Inflammatory macrophage treated with lipopolysaccharide for 4 hours (primary cell): ENCODE measurements around the gene TP53I11.
A peak's percentile ranks its signal among the peaks of the same experiment; 100 is the strongest.

Experiments used
- DNase-seq: peaks from one replicate; pipeline ENCODE4 v3.0.0-alpha.2; 2020

TP53I11 gene

DNA sequence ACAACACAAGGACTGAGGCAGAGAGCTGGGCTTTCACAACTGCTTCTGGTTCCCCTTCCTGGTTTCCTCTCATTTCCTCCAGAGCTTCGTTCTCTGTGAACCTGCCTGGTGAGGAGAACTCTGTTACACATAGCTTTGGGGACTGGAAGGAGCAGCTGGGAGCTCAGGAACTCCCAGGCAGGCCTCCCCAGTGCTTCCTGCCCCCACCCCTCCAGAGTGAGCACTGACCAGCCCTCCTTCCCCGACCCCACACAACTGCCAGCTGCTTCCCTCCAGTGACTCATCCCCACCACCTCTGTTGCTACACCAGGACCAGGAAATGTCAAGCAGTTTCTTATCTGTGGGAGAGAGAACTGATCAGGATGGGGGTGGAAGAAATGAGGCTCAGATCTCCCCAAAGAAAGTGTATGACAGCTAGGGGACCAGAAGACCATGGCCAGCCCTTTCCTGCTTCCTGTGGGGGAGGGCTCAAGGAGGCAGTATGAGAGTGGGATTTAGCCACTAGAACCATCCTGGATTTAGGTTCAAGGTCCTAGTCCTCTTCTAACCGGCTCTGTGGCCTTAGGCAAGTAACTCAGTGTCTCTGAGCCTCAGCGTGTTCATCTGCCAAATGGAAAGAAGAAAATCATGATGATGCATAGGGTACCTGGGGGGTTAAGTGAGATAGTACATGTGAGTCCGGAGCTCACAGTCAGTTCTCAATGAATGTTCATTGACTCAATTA is 4.5 kb upstream of the TP53I11 start:
- DNase-seq: peak; percentile 85

GRCh38 chr11:44954051-44954906 is 3.6 kb upstream of the TP53I11 start:
- no peak for DNase-seq

DNA sequence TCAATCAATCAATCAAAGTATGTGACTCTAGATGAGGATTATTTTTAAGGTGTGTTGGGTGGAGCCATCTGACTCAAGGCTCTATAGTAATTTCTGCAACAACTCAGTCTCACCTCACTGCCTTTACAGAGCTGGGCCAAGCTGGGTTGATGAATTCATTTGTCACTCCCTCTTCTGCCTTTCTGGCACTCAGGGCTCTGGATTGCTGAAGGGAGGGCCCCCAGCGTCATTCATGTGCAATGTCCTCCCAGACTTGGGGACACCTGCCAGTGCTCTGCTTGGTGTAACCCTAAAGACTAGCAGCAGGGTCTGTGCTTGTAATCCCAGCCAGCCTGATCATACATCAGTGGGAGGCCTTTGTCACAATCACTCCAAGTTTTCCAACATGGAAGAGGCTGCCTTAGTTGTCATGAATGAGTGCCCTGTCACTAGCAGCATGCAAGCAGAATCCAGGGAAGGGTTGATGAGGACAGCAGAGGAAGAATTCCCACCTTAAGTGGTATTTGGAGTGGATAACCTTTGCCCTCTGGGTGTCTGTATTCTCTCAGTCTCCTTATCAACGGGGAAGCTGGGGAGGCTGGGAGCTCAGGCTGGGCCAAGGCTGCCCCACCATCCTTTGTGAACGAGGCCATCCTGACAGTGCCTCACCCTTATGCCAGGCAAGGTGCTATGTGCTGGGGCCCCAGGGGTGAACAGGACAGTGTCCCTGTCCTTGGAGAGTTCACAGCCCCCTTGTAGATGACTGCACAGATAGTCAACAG is 2.0 kb upstream of the TP53I11 start:
- no peak for DNase-seq

DNA sequence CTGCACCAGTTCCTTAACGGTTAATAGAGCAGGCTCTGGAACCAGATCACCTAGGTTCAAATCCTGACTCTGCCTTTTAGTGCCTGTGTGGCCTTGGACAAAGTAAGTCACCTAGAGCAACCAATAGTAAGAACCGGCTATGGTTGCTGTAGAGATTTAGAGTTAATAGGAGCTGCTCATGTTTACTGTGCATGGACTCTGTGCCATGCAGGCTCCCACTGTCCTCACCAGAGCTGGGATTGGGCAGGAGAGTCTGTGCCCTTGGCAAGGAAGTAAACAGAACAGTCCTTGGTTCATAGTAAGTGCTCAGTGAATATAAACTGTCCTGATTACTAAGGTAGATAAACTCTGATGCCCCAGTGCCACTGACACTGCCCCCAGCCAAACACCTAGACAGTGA is 1.4 kb upstream of the TP53I11 start:
- DNase-seq: no peak

DNA sequence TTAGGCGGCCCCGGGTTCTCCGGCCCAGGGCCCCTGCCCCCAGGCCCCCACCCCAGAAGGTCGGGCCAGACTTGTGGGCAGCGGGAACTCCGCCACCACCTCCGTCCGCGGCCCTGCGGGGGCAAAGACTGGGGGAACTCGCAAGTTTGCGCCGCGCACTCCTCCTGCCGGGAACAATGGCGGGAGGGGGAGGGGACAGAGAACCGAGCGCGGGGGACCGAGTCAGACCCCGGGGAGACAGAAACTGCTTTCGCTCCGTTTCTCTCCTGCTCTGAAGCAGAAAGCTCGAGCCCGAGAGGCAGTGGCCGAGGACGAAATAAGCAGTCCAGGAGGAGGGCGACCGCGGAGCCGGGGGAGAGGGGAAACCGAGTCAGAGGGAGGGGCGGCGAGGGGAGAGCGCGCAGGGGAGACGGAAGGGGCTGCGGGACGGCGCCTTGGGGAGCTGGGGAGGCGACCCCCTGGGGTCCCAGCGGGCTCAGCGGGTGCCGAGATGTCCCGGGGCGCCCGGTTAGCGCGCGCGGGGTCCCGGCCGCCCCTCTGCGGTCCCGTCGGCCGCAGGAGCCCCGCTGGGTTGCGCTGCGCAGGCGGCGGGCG is 555 bp downstream of the TP53I11 start:
- peak; percentile 25 for DNase-seq

DNA sequence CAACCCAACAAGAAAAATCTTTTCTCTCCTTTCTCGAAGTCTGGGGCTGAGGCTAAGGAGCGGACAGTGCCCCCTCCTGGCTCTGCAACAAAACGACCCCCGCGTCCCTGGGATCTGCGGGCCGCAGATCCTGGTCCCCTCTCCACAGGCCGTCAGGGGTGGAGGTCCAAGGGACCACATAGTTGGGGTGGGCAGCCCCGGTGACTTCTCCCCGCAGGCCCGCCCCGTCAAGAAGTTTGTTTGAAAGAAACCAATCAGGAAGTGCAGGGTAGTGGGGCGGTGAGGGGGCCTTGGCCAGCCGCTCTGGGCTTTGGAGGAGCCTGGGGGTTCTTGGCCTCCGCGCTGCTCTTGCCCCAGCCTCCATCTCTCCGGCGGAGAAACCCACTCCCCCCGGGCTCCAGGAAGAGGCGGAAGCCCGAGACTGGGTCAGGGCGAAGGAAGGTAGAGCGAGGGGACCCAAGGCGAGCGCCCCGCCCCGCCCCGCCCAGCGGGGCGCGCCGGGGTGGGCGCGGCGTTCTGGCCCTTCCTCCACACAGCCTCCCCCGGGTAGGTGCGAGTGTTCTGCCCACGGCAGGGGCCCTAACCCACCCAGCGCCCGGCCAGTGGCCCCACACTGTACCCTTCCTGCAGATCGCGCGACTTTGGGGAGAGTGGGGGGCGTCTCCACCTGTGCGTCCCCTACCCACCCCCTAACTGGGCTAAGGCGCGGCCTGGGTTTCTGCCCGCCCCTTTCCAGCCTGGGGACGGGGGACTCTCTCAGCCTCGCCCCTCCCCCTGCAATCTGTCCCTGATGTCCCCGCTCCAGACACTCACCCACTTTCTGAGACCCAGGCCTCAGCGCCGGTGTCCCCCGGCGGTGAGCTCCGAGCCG is 1.3 kb downstream of the TP53I11 start:
- DNase-seq: peak; percentile 39

DNA sequence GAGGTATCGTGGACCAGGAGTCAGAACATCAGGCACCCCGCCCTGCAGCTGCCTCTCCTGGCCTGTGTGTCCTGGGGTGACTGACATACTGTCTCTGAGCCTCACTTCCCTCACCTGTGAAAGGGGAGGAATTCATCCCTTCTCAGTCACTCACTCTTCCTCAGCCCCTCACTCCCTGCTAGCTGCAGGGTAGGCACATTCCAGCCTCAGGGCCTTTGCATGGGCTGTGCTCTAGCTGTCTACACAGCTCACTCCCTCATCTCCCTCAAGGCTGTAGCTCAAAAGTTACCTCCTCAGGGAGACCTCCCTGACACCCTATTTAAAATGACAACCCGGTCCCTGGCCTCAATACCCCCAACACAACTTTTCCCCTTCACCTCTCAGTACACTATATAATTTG is 2.5 kb downstream of the TP53I11 start:
- DNase-seq: no peak

GRCh38 chr11:44947114-44947513 is 3.6 kb downstream of the TP53I11 start:
- DNase-seq: no peak

- no peak for DNase-seq
Observed at GRCh38 chr11:44946263-44946662, 4.4 kb downstream of the TP53I11 start.

DNA sequence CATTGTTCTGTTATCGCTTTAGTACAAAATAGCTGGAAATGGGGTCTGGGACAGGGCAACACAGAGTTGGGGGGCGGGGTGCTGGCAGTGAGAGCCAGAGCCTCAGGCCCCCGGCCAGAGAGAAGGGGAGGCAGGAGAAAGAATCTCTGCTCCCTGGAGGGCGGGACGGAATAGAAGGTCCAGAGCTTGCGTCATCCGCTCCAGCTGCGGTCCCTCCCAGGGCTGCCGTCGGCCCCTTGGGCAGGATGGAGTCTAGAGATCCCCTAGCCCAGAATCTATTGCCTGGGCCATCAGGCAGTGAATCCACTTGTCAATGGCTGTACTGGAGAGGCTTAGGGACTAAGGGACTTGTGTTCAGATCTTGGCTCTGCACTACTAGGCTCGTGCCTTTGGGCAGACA is 5.0 kb downstream of the TP53I11 start:
- DNase-seq: no peak

GRCh38 chr11:44944853-44945235 is 5.8 kb downstream of the TP53I11 start:
- no peak for DNase-seq

DNA sequence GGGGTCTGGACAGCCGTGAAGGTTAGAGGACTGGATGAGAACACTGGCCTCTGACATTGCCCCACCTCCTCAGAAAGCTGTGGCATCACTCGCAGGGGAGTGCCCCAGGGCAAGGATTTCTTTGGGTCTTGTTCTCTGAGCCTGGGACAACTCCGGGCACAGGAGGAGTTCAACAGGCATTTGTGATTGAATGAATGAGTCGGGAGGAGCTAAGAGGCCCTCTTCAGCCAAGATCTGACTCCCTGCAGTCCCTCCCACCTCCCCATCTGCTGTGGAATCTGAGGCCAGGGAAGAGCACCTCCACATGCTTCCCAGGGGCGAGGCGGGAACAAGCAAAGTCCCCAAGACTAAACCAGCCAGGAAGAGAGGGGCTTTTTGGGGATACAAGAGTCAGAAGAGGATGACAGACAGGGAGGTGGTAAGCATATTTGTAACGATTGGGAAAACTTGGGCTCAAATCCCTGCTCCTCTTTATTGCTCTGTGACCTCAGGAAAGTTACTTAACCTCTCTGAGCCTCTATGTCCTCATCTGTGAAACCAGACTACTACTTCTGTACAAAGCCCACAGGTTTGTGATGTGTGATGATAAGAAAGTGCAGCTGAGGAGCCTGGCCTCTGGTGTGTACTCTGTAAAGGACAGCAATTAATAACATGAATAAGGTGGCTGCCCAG is 6.4 kb downstream of the TP53I11 start:
- no peak for DNase-seq

GRCh38 chr11:44943696-44944095 is 7.0 kb downstream of the TP53I11 start:
- no peak for DNase-seq

GRCh38 chr11:44943118-44943517 is 7.6 kb downstream of the TP53I11 start:
- DNase-seq: peak; percentile 81

- DNase-seq: no peak
Observed at GRCh38 chr11:44942029-44942955, 8.4 kb downstream of the TP53I11 start.

DNA sequence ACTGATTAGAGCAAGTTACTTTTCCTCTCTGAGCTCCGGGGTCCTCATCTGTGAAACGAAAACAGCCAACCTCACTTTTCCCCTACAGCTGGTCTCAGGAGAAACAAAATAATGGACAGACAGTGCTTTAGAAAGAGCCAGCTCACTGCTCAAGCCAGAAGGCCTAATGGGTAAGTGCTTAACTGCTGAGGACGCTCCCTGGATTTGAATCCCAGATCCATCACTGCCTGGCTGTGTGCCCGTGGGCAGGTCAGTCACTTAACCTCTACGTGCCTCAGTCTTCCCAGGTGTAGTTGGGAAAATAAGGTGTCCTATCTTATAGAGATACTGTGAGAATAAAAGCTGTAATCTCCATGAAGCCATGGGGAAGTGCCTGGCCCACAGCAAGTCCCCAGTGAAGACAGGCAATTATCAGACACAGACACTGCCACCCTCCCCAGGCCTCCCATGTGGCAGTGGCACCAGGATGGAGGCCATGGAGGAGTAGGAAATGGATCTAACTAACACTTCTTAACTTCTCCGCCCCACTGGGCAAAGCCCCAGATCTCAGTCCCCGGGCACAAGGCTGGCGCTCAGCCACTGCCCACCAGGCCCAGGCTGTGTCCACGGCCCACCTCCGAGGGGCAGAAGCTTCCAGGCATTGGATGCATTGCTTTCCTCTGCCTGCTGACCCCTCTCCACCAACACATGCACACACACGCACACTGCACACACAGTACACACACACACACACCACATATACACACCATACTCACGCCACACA is 9.2 kb downstream of the TP53I11 start:
- no peak for DNase-seq

DNA sequence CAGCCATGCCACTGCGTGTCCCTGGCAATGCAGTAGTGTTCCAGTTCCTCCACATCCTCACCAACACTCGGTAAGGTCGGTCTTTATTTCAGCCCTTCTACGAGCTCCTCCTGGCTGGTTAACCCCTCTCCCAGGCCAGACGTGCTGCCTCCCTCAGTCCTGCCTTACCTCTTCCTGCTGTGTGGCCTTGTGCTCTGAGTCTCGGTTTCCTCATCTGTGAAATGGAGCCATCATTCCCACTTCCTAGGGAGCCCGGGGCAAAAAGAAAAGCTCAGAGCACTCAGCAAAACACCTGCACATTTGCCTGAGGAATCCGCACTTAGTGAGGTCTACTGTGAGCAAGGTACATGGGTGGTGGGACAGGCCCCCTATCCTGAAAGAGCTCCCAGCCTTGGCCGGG is 9.8 kb downstream of the TP53I11 start:
- no peak for DNase-seq

DNA sequence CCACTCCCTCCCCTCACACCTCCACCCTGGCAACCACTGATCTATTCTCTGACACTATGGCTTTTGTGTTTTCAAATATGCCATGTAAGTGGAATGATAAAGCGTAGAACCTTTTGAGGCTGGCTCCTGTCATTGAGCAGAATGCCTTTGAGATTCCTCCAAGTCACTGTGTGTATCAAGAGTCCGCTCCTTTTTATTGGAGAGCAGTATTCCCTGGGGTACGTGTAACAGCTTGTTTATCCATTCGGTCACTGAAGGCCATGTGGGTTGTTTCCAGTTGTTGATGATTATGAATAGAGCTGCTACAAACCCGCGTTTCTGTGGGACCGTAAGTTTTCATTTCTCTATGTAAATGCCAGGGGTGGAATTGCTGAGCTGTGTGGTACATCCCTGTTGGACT is 10.3 kb downstream of the TP53I11 start:
- DNase-seq: no peak

DNA sequence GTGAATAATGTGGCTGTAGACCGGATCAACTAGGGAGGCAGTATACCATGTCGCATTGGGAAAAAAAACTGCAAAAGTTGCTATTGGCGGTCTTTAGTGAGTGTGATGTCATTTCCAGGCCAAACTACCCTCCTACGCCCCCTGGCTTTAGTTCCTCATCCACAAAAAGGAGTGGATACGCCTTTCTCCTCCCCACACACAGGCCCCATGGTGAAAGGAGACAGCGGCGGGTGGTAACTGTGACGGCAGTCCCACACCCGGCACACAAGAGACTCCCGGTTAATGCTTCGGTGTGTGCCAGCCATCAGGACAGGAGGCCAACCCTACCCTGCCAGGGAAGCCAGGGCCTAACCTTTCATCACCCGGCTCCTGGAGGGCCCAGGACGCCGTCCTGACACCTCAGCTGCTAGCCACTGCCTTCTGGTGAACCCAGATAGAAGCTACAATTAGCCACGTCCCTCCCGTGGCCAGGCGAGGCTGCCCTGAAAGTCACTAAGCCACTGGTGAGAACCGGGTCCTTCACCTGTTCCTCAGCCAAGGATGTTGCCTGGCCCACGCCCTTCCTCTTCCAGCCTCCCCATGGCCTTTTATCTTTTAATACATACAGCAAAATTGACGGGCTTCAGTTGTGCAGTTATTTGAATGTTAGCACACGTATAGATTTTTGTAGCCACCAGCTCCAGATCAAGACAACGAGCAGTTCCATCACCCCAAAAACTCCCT is 10.8 kb downstream of the TP53I11 start:
- DNase-seq: peak; percentile 84
